Chondrocyte (in vitro differentiated cells): ENCODE data around the gene IRF1. TPM values are rescaled to one million over a fixed set of nuclear protein-coding genes. Genes with fewer than 3 reads are reported as not detected.
A peak's percentile ranks its signal among the peaks of the same experiment; 100 is the strongest.
"Not testable (repeated sequence)": the region's sequence is repeated elsewhere in the genome, so short reads cannot be mapped to it uniquely, and the experiment has no call there.

ENCODE experiments used
- DNase-seq: peaks from one replicate; pipeline ENCODE4 v3.0.0; 2021; ENCODE audit warnings: mixed read lengths, low spot score
- H3K27ac Mint-ChIP-seq: one replicate; pipeline ENCODE4 v1.8.0; 2021; ENCODE audit warnings: mild to moderate bottlenecking, moderate library complexity, mixed read lengths; ENCODE audit not compliant: unreplicated experiment
- H3K27me3 Mint-ChIP-seq: 2 replicates; pipeline ENCODE4 v1.8.0; 2021; ENCODE audit warnings: low read depth, mixed read lengths
- H3K36me3 Mint-ChIP-seq: 2 replicates; pipeline ENCODE4 v1.8.0; 2021; ENCODE audit warnings: low read depth, mixed read lengths
- H3K4me1 Mint-ChIP-seq: 2 replicates; pipeline ENCODE4 v1.8.0; 2021; ENCODE audit warnings: low read depth, mild to moderate bottlenecking, mixed read lengths
- H3K4me3 Mint-ChIP-seq: one replicate; pipeline ENCODE4 v1.8.0; 2021; ENCODE audit warnings: mild to moderate bottlenecking, moderate library complexity, mixed read lengths; ENCODE audit not compliant: unreplicated experiment
- H3K9me3 Mint-ChIP-seq: 2 replicates; pipeline ENCODE4 v1.8.0; 2021; ENCODE audit warnings: low read depth, mixed read lengths
- total RNA-seq: library from RNA; stranded (reverse); gene quantifications from 3 replicates; pipeline ENCODE4 v1.2.1, GENCODE V29; 2021
- TF ChIP-seq, protein P1 (sequence below): fragments of 200-600 bp; sonication (generic); IDR thresholded peaks from 2 replicates; pipeline ENCODE4 v1.5.0; 2021; ENCODE audit warnings: antibody characterized with exemption, mild to moderate bottlenecking, moderate library complexity

The IRF1 gene
- total RNA-seq, 1 donor from 2014 or later, result 16.3 TPM

DNA sequence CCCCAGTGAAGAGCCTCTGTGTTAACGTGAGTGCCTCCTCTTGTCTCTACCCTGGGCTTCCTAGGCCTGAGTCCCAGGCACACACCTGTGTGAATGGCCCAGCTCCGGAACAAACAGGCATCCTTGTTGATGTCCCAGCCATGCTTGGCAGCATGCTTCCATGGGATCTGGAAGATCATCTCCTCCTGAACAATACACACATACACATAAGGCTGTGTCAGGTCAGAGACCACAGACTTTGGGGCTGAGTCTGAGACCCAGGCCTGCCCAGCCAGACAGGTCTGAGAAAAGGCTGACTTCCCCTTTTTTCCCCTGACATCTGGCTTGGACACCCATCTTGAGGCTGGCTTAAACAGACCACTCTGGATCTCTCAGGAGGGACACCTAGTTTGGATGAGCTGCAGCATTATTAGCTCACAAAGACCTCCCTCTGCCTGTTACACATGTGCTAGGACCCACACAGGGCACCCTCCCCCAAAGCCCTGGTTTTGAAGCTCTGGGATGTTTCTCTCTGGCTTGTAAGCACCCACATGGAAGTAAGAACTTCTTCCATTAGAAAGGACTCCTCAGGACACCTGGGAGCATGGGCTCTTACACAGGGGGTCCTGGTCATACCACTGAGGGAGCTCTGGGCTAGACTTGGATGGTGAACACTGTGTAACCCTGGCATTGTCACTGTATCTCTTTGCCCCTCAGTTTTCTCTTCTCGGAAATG is 2.6 kb downstream of the IRF1 start:
- H3K4me1 Mint-ChIP-seq, result peaks cover 27% of the 10 kb centered on the region
- TF ChIP-seq, protein P1, sequence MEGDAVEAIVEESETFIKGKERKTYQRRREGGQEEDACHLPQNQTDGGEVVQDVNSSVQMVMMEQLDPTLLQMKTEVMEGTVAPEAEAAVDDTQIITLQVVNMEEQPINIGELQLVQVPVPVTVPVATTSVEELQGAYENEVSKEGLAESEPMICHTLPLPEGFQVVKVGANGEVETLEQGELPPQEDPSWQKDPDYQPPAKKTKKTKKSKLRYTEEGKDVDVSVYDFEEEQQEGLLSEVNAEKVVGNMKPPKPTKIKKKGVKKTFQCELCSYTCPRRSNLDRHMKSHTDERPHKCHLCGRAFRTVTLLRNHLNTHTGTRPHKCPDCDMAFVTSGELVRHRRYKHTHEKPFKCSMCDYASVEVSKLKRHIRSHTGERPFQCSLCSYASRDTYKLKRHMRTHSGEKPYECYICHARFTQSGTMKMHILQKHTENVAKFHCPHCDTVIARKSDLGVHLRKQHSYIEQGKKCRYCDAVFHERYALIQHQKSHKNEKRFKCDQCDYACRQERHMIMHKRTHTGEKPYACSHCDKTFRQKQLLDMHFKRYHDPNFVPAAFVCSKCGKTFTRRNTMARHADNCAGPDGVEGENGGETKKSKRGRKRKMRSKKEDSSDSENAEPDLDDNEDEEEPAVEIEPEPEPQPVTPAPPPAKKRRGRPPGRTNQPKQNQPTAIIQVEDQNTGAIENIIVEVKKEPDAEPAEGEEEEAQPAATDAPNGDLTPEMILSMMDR, result no peak
- no peaks in the 10 kb centered on the region for H3K9me3 Mint-ChIP-seq
- H3K4me3 Mint-ChIP-seq, result no peak overlapping the region
- no peak overlapping the region for H3K27ac Mint-ChIP-seq
- H3K36me3 Mint-ChIP-seq, result peaks cover 26% of the 10 kb centered on the region
- H3K27me3 Mint-ChIP-seq, result no peaks in the 10 kb centered on the region
- no peak for DNase-seq

DNA sequence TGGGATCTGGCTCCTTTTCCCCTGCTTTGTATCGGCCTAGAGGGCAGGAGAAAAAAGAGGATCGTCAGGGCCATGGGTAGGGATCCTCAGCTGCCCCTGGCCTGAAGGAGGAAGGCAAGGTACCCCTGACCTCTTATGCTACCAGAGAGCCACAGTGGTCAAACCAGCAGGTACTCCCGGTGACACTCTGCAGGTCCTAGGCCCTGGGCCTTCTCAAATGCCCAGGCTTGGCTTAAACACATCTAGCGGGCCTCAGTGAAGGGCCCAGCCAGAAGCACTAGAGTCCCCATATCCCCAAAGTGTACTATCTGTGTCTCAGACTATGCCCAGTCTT is 3.5 kb downstream of the IRF1 start:
- no peaks in the 10 kb centered on the region for H3K9me3 Mint-ChIP-seq
- peaks cover 27% of the 10 kb centered on the region for H3K4me1 Mint-ChIP-seq
- no peaks in the 10 kb centered on the region for H3K27me3 Mint-ChIP-seq
- TF ChIP-seq, protein P1, result no peak
- no peak overlapping the region for H3K27ac Mint-ChIP-seq
- no peak for DNase-seq
- H3K4me3 Mint-ChIP-seq, result no peak overlapping the region
- H3K36me3 Mint-ChIP-seq, result peaks cover 26% of the 10 kb centered on the region

DNA sequence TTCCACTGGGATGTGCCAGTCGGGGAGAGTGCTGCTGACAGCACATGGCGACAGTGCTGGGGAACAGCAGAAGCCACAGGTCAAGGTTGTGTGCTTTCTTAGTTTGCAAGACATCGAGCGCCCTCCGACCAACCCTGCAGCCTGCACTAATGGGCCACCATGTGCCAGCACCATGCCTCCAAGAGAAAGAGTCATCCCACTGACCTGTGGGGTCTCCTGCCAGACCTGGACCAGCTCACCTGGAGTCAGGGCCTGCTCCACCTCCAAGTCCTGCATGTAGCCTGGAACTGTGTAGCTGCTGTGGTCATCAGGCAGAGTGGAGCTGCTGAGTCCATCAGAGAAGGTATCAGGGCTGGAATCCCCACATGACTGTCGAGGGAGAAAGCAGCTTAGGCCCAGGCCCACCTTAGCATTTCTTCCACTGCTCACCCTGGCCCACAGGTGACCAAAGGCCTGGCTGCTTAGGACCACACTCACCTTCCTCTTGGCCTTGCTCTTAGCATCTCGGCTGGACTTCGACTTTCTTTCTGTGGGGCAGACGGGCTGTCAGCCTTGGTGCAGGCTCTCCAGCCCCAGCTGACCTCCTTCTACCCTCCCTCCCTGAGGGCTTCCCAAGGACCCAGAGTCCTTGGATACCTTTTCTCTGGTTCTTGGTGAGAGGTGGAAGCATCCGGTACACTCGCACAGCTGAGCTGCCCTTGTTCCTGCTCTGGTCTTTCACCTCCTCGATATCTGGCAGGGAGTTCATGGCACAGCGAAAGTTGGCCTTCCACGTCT is 4.1 kb downstream of the IRF1 start:
- Mint-ChIP-seq H3K27ac (no peak overlapping the region), H3K4me1 (peaks cover 27% of the 10 kb centered on the region), H3K9me3 (no peaks in the 10 kb centered on the region), H3K36me3 (peaks cover 26% of the 10 kb centered on the region), H3K27me3 (no peaks in the 10 kb centered on the region), H3K4me3 (no peak overlapping the region)
- peak; percentile 79 for DNase-seq
- TF ChIP-seq, protein P1, result no peak

DNA sequence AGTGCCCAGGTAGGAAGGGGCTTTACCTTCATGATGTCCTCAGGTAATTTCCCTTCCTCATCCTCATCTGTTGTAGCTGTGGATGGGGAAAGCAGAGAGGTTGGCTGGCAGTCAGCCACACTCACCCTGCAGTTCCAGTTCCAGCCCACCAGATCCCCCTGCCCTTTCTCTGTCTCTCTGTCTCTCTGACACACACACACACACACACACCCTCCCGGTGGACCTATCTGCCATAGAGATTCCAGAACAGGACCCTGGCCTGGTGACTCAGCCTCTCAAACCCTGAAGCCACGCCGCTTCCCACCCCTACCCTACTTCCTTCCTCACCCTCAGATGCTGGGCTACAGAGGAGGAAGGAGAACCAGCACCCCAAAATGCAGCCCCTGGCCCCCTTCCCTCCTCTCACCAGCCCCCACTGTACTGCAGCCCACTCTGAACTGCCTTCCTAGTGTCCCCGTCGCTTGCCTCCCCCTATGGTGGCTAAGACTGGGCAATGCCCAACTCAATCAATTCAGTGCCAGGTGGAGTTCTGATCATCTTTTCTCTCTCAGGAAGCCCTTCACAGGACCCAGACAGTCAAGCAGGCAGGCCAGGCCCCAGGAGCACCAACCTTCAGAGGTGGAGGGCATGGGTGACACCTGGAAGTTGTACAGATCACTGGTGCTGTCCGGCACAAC is 4.8 kb downstream of the IRF1 start:
- Mint-ChIP-seq H3K27me3 (no peaks in the 10 kb centered on the region), H3K4me3 (no peak overlapping the region), H3K4me1 (peaks cover 22% of the 10 kb centered on the region), H3K9me3 (no peaks in the 10 kb centered on the region), H3K36me3 (peaks cover 26% of the 10 kb centered on the region), H3K27ac (no peak overlapping the region)
- TF ChIP-seq, protein P1, result no peak
- peak; percentile 8 for DNase-seq

DNA sequence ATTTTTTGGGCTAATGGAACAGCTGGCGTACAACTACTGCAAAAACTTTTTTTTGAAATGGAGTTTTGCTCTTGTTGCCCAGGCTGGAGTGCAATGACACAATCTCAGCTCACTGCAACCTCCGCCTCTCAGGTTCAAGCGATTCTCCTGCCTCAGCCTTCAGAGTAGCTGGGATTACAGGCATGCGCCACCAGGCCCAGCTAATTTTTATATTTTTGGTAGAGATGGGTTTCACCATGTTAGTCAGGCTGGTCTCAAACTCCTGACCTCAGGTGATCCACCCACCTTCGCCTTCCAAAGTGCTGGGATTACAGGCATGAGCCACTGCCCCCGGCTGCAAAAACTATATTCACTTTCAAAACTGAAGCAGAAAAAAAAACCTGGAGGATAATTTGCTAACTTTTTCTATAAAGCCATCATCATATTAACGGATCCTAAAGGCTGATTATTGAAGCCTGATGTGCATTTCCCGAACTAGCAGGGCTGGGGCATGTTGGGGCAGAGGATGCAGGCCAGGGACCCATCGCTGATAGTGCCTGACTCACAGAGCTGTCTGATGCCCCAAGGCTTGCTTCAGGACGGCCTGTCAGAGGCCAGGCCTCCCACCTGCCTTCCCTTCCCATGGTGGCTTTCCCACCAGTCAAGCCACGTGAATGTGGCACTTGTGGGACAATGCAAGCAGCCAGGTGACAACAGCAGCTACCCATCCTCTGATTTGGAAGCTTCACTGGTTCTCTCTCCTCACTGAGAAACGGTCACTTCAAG is 5.5 kb downstream of the IRF1 start:
- Mint-ChIP-seq H3K36me3 (peaks cover 26% of the 10 kb centered on the region), H3K4me1 (peaks cover 22% of the 10 kb centered on the region)
- not testable (repeated sequence) for H3K4me3 Mint-ChIP-seq, H3K27me3 Mint-ChIP-seq, H3K9me3 Mint-ChIP-seq, H3K27ac Mint-ChIP-seq
- peak; percentile 42 for DNase-seq
